Testis (tissue), 3 donors: ENCODE measurements around the gene GBP7. TPM values are rescaled to one million over a fixed set of nuclear protein-coding genes. Genes with fewer than 3 reads are reported as not detected.

Experiments used
- DNase-seq: peaks from one replicate; pipeline ENCODE4 v3.0.0-alpha.2; 2019
- H3K27ac ChIP-seq, 2 donors: fragments of 200-600 bp; sonication (generic); one replicate each; pipeline ENCODE4 v1.5.1; 2019
- H3K27me3 ChIP-seq: fragments of 200-600 bp; sonication (generic); one replicate; pipeline ENCODE4 v1.5.1; 2019
- H3K36me3 ChIP-seq: fragments of 200-600 bp; sonication (generic); one replicate; pipeline ENCODE4 v1.5.1; 2017; ENCODE audit warnings: low read depth; ENCODE audit errors: missing control alignments
- H3K4me1 ChIP-seq: fragments of 200-600 bp; sonication (generic); one replicate; pipeline ENCODE4 v1.5.1; 2019
- H3K4me3 ChIP-seq, 2 donors: fragments of 200-600 bp; sonication (generic); one replicate each; pipeline ENCODE4 v1.5.1; 2017 to 2019
- H3K9me3 ChIP-seq: fragments of 200-600 bp; sonication (generic); one replicate; pipeline ENCODE4 v1.5.1; 2017
- POLR2A ChIP-seq: fragments of 450-650 bp; IDR thresholded peaks from one replicate; pipeline ENCODE4 v1.6.1; 2017; ENCODE audit warnings: antibody characterized with exemption, mild to moderate bottlenecking, moderate library complexity
- WGBS, 2 donors: methylation state at CpG; one replicate each; pipeline ENCODE4 v1.1.5; 2018; 5-methylcytosine and 5-hydroxymethylcytosine counted together
- intact Hi-C: fragments of 100-400 bp; cut with DNase I; formaldehyde crosslinking; loops from one replicate; pipeline ENCODE4 v1.15.1; 2023; ENCODE audit warnings: low total_unique reads
- polyA plus RNA-seq: library from polyadenylated mRNA; stranded (reverse); fragments of 350-450 nt; fragmentation: Illumina TruSeq; extraction: RNeasy Lipid Tissue Mini Kit (QIAGEN cat#74804); gene quantifications from one replicate; pipeline ENCODE4 v1.2.3, GENCODE V29; 2014; ENCODE audit warnings: low read depth, low replicate concordance; ENCODE audit not compliant: insufficient read depth
- total RNA-seq, 2 donors: library from RNA; depleted of rRNA; stranded (reverse); fragments of >200 nt; gene quantifications; one replicate each; pipeline ENCODE4 v1.2.3, GENCODE V29; 2016
- TF ChIP-seq, protein P1 (sequence below), 3 experiments: fragments of 450-650 bp in 2 of 3; fragments of 200-600 bp in 1 of 3; sonication (generic) in 1 of 3; IDR thresholded peaks; one replicate each; pipeline ENCODE4 v1.5.1; 2016 to 2019; ENCODE audit warnings: antibody characterized with exemption in 3 of 3, mild to moderate bottlenecking in 2 of 3, moderate library complexity in 1 of 3

The GBP7 gene
- total and polyA plus RNA-seq, 3 donors from 2014 or later, result 0.12 TPM; not detected in 2

GRCh38 chr1:89171067-89171438, 4.8 kb downstream of the GBP7 start:
- TF ChIP-seq, protein P1, sequence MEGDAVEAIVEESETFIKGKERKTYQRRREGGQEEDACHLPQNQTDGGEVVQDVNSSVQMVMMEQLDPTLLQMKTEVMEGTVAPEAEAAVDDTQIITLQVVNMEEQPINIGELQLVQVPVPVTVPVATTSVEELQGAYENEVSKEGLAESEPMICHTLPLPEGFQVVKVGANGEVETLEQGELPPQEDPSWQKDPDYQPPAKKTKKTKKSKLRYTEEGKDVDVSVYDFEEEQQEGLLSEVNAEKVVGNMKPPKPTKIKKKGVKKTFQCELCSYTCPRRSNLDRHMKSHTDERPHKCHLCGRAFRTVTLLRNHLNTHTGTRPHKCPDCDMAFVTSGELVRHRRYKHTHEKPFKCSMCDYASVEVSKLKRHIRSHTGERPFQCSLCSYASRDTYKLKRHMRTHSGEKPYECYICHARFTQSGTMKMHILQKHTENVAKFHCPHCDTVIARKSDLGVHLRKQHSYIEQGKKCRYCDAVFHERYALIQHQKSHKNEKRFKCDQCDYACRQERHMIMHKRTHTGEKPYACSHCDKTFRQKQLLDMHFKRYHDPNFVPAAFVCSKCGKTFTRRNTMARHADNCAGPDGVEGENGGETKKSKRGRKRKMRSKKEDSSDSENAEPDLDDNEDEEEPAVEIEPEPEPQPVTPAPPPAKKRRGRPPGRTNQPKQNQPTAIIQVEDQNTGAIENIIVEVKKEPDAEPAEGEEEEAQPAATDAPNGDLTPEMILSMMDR (IDR thresholded peaks at IDR 0.05), result no peak
- TF ChIP-seq POLR2A, result no peak
- Histone ChIP-seq H3K9me3 (no peaks in the 10 kb centered on the region), H3K27me3 (no peaks in the 10 kb centered on the region), H3K4me1 (no peaks in the 10 kb centered on the region), H3K36me3 (no peaks in the 10 kb centered on the region), H3K27ac (no peak overlapping the region), H3K4me3 (no peak overlapping the region)
- intact Hi-C loops, result no loop called here
- no peak for DNase-seq

- 95% methylated on average over 4 of the region's 4 CpGs for WGBS, 2 donors
- no peak overlapping the region for H3K27ac ChIP-seq
- no peak overlapping the region for H3K4me3 ChIP-seq
- no peaks in the 10 kb centered on the region for H3K36me3 ChIP-seq
- H3K9me3 ChIP-seq, result no peaks in the 10 kb centered on the region
- DNase-seq, result no peak
- intact Hi-C loops, result no loop called here
- no peaks in the 10 kb centered on the region for H3K4me1 ChIP-seq
- no peaks in the 10 kb centered on the region for H3K27me3 ChIP-seq
- no peak for TF ChIP-seq POLR2A
- TF ChIP-seq, protein P1 (IDR thresholded peaks at IDR 0.05), result no peak
Measured at GRCh38 chr1:89170170-89171066, 5.4 kb downstream of the GBP7 start.

GRCh38 chr1:89169166-89169565, 6.6 kb downstream of the GBP7 start:
- Histone ChIP-seq H3K4me3 (no peak overlapping the region), H3K27me3 (no peaks in the 10 kb centered on the region), H3K27ac (no peak overlapping the region), H3K36me3 (no peaks in the 10 kb centered on the region), H3K9me3 (no peaks in the 10 kb centered on the region), H3K4me1 (no peaks in the 10 kb centered on the region)
- intact Hi-C loops, result no loop called here
- no peak for DNase-seq
- TF ChIP-seq, protein P1 (IDR thresholded peaks at IDR 0.05), result no peak
- no peak for TF ChIP-seq POLR2A
- 37 to 46% methylated on average over 2 of the region's 2 CpGs for WGBS, 2 donors

DNA sequence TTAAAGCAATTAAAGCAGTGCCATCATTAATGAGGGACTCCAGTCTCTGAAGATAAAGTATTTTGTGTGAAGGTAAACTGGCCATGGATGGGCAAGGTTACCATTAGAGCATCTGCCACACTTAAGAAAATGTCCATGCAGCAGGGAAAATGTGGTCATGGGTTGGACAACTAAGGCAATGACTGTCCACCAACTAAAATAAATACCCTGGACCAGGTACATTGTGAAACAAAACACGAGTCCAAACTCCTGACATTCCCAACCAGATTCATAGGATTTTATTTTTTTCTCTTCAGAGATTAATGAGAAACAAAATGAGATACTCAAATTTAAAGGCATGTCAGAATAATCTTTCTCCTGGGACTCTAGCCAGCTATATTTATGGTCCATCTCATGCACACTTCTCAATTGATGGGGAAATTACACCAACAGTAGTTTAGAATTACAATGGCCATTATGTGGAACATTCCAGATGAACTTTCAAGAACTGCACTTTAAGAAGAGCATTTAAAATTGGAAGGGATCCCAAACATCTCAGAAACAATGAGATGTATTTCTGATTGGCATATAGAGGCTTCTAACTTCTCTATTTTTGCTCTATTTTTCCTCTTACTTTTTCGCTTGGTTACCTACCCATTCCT, 8.1 kb downstream of the GBP7 start:
- no peak overlapping the region for H3K27ac ChIP-seq
- intact Hi-C loops, result no loop called here
- no peak overlapping the region for H3K4me3 ChIP-seq
- H3K36me3 ChIP-seq, result no peaks in the 10 kb centered on the region
- H3K9me3 ChIP-seq, result no peaks in the 10 kb centered on the region
- no peaks in the 10 kb centered on the region for H3K4me1 ChIP-seq
- H3K27me3 ChIP-seq, result no peaks in the 10 kb centered on the region
- 72 to 82% methylated on average over 2 of the region's 2 CpGs for WGBS, 2 donors
- DNase-seq, result no peak
- TF ChIP-seq POLR2A, result no peak
- TF ChIP-seq, protein P1 (IDR thresholded peaks at IDR 0.05), result no peak
